RKO (cell line): Measurements from ENCODE around the gene LARGE1.

ENCODE experiments used
- DNase-seq: peaks from one replicate; pipeline ENCODE4 v3.0.0-alpha.2; 2016; ENCODE audit warnings: low spot score

The LARGE1 gene

DNA sequence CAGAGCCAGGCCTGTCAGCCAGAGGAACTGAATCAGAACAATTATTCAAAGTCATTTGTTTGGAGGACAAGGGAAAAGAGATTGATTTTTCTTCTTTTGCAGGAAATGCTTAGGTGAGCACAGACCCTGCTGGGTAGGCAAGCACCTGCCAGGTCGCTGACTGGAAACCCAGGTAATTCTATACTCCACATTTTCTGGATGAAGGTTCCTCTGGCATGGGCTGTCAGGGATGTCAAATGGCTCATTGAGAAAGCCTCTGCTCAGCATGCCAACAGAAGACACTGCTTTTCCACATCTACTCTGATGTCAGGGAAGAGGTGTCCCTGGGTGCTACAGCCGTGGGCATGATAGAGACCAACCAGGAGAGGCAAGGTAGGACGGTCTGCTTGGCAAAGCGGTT lies 695.4 kb downstream of the LARGE1 start:
- no peak for DNase-seq
